Ammon's horn (tissue), 1 donor: Measurements from ENCODE around the gene DNAJC27.

Experiments used
- DNase-seq: peaks from one replicate; pipeline ENCODE4 v3.0.0-alpha.2; 2016; ENCODE audit warnings: low spot score

Gene DNAJC27

DNA sequence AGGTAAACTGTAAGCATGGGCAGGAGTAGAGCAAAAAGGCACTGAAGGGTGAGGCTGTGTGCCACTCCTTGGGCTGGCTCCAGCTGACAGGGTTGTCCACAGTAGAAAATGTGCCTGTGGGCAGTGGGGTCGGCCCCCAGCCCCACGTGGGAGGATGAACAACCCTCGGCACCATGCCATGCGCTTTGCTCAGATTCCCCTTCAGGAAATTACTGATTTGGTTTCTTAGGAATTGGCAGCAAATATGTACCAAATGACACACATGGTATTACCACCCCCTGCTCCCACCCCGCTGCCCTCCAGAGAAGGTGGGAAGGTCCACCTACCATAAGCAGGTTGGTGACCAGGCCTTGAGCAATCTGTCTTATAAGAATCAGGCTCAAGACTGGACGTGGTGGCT, 65.3 kb downstream of the DNAJC27 start:
- no peak for DNase-seq

DNA sequence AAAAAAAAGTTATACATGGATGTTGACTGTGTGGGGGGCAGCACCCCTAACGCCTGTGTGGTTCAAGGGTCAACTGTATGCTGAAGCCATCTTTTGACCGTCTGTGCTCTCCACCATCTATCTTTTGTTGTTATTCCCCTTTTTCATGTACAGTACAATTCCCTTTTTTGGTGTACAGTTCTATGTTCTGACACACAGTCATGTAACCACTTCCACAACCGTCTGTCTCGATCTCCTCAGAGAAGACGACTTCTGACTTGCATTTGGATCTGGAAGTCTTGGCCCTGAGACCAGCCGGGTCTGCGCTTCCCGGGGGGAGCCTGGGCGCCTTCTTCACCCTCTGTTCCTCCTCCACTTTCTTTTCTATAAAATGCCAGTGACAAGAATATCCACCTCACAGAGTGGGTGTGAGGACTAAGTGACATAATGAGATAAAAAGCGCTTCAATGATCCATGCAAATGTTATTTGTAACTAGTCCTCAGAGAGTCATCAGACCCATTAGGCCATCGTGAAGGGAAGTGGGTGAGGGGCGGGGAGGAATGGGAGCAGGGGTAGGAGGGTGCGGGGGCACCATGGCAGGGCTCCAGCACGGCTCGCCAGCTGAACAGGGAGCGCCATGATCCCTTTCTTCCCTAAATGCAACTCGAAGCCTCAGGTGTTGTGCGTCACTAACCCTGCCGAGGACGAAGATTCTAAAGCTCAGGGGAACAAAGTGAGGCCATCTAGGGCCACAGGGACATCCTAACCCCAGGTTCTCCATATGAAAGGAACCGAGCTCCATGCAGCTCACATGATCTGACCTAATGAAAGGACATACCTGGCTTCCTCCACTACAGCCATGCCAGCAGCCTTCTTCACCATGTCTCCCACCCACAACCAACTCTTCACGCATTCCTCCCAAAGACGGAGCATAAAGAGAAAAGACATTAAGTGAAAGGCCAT, 68.3 kb downstream of the DNAJC27 start:
- DNase-seq = no peak

DNA sequence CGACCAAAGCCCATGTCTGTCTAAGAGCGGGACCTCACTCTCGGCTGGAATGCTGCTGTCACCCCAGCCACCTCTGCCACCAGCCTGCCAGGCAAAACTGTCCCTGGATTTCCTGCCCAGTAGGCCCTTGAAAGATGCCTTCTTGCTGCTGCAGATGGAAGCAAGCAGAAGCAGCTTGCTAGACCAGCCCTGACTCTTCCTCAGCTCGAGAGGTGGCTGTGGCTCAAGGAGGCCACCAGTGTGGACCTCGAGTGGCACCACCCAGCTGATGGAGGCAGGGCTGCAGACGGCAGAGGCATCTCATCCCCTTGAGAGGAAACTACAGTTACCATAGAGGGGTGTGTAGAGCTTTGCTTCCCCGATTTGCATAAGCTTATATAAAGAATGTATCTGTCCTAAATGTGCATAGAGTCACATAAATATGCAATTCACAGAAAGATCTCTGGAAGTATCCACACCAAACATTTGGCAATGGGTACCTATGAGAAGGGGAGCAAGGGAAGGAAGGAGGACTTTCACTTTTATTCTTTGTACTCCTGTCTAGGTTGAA, 72.3 kb downstream of the DNAJC27 start:
- no peak for DNase-seq

DNA sequence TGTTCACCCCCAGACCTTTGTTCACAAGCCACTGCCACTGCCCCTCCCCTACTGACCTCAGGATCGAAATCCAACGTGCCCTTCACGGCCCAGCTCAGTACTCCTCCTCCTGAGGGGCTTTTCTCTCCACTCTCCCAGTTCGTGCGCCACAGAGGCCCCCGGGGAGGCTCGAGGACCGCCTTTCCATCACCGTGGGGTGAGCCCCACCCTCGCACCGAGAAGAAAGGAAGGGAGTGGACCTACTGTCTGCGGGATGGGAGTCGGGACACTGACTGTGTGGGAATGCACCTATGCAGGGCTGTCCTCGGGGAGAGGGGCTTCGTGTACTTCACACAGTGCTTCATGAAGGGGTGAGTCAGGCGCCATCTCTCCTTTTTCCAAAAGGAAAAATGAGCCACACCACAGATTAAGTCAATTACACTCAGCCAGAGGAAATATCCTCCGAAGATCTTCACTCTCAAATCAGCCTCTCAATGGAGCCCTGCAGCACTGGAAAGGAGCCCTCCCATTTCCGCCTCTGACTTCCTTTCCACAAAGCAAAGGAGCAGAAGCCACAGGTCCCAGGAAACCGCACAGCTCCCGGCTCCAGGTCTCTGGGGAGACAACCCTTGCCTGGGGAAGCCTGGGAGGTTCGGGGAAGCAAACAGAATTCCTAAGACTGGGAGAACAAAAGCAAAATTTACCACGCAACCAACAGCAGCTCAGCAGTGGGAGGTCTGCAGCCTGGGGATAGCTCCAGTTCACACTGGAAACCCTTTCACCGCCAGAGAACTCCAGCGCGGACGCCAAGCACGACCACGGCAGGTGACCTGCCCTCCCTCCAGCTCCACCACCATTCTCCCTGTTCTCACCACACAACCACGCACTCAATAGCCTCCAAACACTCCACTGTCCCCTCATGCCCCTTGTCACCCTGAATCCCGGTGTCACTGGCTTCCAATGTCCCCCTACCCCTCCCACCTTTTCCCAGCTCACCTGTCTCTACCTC, 73.3 kb downstream of the DNAJC27 start:
- no peak for DNase-seq

DNA sequence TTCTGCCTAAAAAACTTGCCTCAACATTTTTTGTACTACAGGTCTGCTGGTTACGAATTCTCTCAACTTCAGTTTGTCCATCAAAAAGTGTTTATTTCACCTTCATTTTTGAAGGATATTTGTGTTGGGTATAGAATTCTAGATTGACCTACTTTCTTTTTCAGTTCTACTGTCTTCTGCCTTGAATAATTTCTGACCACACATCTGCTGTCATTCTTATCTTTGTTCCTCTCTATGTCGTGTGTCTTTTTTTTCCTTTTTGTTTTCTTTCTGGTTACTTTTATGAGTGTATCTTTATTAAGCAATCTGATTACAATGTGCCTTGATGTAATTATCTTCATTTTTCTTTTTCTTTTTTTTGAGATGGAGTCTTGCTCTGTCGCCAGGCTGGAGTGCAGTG, 77.0 kb downstream of the DNAJC27 start:
- DNase-seq = no peak

DNA sequence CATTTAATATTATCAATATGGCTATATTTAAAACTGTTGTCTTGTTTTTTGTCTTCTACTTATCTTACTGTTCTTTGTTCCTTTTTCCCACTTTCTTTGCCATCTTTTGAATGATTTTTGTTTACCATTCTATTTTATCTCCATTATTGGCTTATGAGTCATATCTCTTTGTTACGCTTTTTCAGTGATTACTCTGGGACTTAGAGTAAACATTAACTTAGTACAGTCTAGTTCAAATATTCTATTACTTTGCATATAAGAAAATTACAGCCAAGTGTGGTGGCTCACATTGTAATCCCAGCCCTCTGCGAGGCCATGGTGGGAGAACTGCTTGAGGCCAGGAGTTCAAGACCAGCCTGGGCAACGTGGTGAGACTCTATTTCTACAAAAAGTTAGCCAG, 77.8 kb downstream of the DNAJC27 start:
- DNase-seq = no peak
